ENCODE measurements around the gene TRIM5.
"Not testable (repeated sequence)": the region's sequence is repeated elsewhere in the genome, so short reads cannot be mapped to it uniquely, and the experiment has no call there.

TRIM5 gene, protein sequence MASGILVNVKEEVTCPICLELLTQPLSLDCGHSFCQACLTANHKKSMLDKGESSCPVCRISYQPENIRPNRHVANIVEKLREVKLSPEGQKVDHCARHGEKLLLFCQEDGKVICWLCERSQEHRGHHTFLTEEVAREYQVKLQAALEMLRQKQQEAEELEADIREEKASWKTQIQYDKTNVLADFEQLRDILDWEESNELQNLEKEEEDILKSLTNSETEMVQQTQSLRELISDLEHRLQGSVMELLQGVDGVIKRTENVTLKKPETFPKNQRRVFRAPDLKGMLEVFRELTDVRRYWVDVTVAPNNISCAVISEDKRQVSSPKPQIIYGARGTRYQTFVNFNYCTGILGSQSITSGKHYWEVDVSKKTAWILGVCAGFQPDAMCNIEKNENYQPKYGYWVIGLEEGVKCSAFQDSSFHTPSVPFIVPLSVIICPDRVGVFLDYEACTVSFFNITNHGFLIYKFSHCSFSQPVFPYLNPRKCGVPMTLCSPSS

DNA sequence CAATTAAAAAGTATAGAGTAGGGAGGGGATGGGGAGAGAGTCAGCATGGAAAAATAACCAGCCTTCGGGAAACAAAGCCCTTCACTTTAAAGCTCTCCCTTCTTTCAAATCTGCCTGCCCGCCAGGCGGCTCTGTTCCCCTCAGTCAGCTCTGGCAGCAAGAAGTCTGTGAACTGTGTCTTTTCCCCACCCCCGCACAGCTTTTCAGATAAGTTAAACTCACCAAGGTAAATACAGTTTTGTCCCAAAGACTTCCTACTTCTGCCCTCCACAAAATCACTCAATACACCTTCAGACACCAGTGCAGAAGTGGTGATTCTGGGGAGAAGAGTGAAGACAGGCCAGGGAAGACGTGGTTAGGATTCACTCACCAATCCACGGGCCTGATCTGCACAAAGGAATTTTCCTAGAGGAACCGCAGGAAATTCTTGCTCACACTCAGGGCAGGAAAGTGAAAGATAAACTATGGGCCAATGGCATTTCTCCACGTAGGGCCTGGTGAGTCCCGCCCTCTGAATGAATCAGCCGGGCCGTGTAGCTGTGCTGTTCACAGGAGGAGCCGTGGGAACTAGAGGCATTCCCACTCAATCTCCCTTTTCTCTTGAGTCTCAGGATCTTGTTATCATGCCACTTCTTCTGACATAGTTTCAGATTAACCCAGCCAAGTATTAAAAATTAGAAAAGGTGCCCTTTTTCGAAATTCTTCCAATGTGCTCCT, at the start of gene TRIM5:
TSS of gene TRIM5 (minus strand) at position 429 of the 717 bp plus-strand sequence. CDS start 4,897 bp downstream, outside the sequence.
- Histone ChIP-seq H3K27me3 (ENCODE audit: control insufficient read depth, insufficient read depth, low read length) (no peaks in the 10 kb centered on the region), H3K4me3 (ENCODE audit: low read length) (peak within 1 kb of the TSS; percentile 38; the same call in 1 of the 2 replicates), H3K9me3 (ENCODE audit: control insufficient read depth, insufficient read depth, low read length) (no peaks in the 10 kb centered on the region), H3K36me3 (ENCODE audit: control insufficient read depth, insufficient read depth, low read length) (peaks cover under 1% of the 10 kb centered on the region; the same call in 1 of the 2 replicates), H3K4me1 (ENCODE audit: control insufficient read depth, insufficient read depth, low read length) (no peaks in the 10 kb centered on the region), H3K27ac (ENCODE audit: low read length) (no peak within 1 kb of the TSS)
- DNase-seq (ENCODE audit: low read depth, low spot score) = peak; percentile 63
- WGBS (ENCODE audit: insufficient coverage, insufficient read length) = no CpG with 5 or more reads among the region's 13 CpGs

- Histone ChIP-seq H3K27ac (ENCODE audit: low read length) (no peak overlapping the region), H3K27me3 (ENCODE audit: control insufficient read depth, insufficient read depth, low read length) (no peaks in the 10 kb centered on the region), H3K36me3 (ENCODE audit: control insufficient read depth, insufficient read depth, low read length) (no peaks in the 10 kb centered on the region), H3K4me1 (ENCODE audit: control insufficient read depth, insufficient read depth, low read length) (no peaks in the 10 kb centered on the region), H3K4me3 (ENCODE audit: low read length) (no peak overlapping the region), H3K9me3 (ENCODE audit: control insufficient read depth, insufficient read depth, low read length) (no peaks in the 10 kb centered on the region)
- no peak for DNase-seq (ENCODE audit: low read depth, low spot score)
- WGBS (ENCODE audit: insufficient coverage, insufficient read length) = no CpG with 5 or more reads among the region's 1 CpG
Measured at GRCh38 chr11:5727691-5728090, 42.8 kb upstream of the TRIM5 start.

GRCh38 chr11:5726351-5726750, 41.5 kb upstream of the TRIM5 start:
- H3K36me3 ChIP-seq (ENCODE audit: control insufficient read depth, insufficient read depth, low read length) = no peaks in the 10 kb centered on the region
- WGBS (ENCODE audit: insufficient coverage, insufficient read length) = no CpG with 5 or more reads among the region's 1 CpG
- no peak overlapping the region for H3K27ac ChIP-seq (ENCODE audit: low read length)
- no peak overlapping the region for H3K4me3 ChIP-seq (ENCODE audit: low read length)
- no peaks in the 10 kb centered on the region for H3K4me1 ChIP-seq (ENCODE audit: control insufficient read depth, insufficient read depth, low read length)
- DNase-seq (ENCODE audit: low read depth, low spot score) = no peak
- no peaks in the 10 kb centered on the region for H3K27me3 ChIP-seq (ENCODE audit: control insufficient read depth, insufficient read depth, low read length)
- no peaks in the 10 kb centered on the region for H3K9me3 ChIP-seq (ENCODE audit: control insufficient read depth, insufficient read depth, low read length)

DNA sequence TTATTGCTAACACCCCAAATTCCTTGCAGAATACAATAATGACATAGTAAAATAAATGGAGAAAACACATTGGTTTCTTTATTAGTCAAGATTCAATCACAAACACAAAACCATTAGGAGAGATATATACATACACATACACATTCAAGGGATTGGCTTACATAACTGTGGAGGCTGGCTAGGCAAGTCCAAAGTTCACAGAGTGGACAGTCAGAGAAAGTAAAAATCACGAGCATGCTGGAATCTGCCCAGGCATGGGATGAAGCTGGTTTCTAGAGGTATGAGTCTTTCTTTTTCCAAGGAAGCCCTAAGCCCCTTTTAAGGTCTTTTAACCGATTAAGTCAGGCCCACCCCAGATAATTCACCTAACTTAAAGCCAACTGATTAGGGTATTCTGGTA, 37.7 kb upstream of the TRIM5 start:
- no peaks in the 10 kb centered on the region for H3K4me1 ChIP-seq (ENCODE audit: control insufficient read depth, insufficient read depth, low read length)
- no peak overlapping the region for H3K4me3 ChIP-seq (ENCODE audit: low read length)
- H3K27ac ChIP-seq (ENCODE audit: low read length) = no peak overlapping the region
- H3K27me3 ChIP-seq (ENCODE audit: control insufficient read depth, insufficient read depth, low read length) = no peaks in the 10 kb centered on the region
- no CpG with 5 or more reads among the region's 2 CpGs for WGBS (ENCODE audit: insufficient coverage, insufficient read length)
- H3K9me3 ChIP-seq (ENCODE audit: control insufficient read depth, insufficient read depth, low read length) = no peaks in the 10 kb centered on the region
- H3K36me3 ChIP-seq (ENCODE audit: control insufficient read depth, insufficient read depth, low read length) = no peaks in the 10 kb centered on the region
- no peak for DNase-seq (ENCODE audit: low read depth, low spot score)

DNA sequence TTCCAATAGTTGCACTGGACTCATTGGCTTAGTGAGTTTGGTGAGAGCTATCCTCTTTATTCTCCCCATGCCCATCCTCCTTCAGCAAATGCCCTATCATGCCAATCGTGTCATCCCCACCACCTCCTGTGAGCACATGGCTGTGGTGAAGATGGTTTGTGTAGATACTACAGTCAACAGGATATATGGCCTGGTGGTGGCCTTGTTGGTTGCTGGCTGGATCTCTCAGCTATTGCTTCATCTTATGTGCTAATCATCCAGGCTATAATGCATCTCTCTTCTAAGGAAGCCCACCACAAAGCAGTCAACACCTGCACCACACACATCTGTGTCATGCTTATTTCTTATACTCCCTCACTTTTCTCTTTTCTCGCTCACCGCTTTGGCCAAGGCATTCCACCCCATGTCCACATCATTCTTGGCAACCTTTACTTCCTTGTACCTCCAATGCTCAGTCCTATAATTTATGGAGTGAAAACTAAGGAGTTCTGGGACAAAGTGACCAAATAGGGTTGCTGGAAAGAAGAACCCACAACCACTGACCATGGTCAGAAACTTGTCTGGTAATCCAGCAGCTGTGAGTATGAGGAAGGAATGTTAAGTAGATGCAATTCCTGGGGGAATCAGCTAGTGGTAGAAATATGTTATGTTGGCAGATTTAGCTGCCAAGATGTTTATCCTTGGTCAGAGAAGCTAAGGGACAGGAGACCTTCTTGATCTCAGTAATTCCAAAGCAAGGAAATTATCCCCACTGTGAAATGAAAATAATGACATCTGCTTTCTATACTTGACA, 35.0 kb upstream of the TRIM5 start:
- H3K27me3 ChIP-seq (ENCODE audit: control insufficient read depth, insufficient read depth, low read length) = no peaks in the 10 kb centered on the region
- H3K36me3 ChIP-seq (ENCODE audit: control insufficient read depth, insufficient read depth, low read length) = no peaks in the 10 kb centered on the region
- no peak for DNase-seq (ENCODE audit: low read depth, low spot score)

DNA sequence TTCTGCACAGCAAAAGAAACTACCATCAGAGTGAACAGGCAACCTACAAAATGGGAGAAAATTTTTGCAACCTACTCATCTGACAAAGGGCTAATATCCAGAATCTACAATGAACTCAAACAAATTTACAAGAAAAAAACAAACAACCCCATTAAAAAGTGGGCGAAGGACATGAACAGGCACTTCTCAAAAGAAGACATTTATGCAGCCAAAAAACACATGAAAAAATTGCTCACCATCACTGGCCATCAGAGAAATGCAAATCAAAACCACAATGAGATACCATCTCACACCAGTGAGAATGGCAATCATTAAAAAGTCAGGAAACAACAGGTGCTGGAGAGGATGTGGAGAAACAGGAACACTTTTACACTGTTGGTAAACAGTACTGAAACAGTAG, 31.6 kb upstream of the TRIM5 start:
- not testable (repeated sequence) for H3K4me3 ChIP-seq (ENCODE audit: low read length); H3K9me3 ChIP-seq (ENCODE audit: control insufficient read depth, insufficient read depth, low read length); H3K4me1 ChIP-seq (ENCODE audit: control insufficient read depth, insufficient read depth, low read length); H3K27ac ChIP-seq (ENCODE audit: low read length); H3K27me3 ChIP-seq (ENCODE audit: control insufficient read depth, insufficient read depth, low read length); DNase-seq (ENCODE audit: low read depth, low spot score); H3K36me3 ChIP-seq (ENCODE audit: control insufficient read depth, insufficient read depth, low read length)
- no CpG with 5 or more reads among the region's 1 CpG for WGBS (ENCODE audit: insufficient coverage, insufficient read length)

More for the DNA sequence above, 35.0 kb upstream of the TRIM5 start:
- H3K27ac ChIP-seq (ENCODE audit: low read length) = no peak overlapping the region
- H3K4me1 ChIP-seq (ENCODE audit: control insufficient read depth, insufficient read depth, low read length) = no peaks in the 10 kb centered on the region
- no peak overlapping the region for H3K4me3 ChIP-seq (ENCODE audit: low read length)
- H3K9me3 ChIP-seq (ENCODE audit: control insufficient read depth, insufficient read depth, low read length) = no peaks in the 10 kb centered on the region
- WGBS (ENCODE audit: insufficient coverage, insufficient read length) = no CpG with 5 or more reads among the region's 3 CpGs

DNA sequence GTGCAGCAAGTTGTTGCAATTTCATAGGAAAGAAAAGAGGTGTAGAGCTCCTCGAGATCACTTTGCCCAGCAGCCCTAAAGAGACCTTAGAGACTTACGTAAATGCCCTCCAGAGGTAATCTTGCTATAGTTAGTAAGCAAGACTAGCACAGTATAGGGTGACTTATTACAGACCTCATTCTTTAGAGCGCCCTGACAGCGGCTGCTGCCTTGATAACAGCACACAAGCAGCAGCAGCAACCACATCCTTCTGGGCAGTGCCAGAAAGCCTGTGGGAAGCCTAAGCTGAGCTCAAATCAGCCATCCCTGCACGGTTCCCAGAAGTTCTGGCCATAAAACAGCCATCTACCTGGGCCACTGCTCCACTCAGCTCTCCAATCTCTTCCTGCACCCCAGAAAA, 28.8 kb upstream of the TRIM5 start:
- Histone ChIP-seq H3K4me1 (ENCODE audit: control insufficient read depth, insufficient read depth, low read length) (no peaks in the 10 kb centered on the region), H3K36me3 (ENCODE audit: control insufficient read depth, insufficient read depth, low read length) (peaks cover 2% of the 10 kb centered on the region; the same call in 1 of the 2 replicates), H3K9me3 (ENCODE audit: control insufficient read depth, insufficient read depth, low read length) (no peaks in the 10 kb centered on the region), H3K27me3 (ENCODE audit: control insufficient read depth, insufficient read depth, low read length) (no peaks in the 10 kb centered on the region), H3K27ac (ENCODE audit: low read length) (no peak overlapping the region), H3K4me3 (ENCODE audit: low read length) (no peak overlapping the region)
- DNase-seq (ENCODE audit: low read depth, low spot score) = no peak
- WGBS (ENCODE audit: insufficient coverage, insufficient read length) = no CpG with 5 or more reads among the region's 5 CpGs

DNA sequence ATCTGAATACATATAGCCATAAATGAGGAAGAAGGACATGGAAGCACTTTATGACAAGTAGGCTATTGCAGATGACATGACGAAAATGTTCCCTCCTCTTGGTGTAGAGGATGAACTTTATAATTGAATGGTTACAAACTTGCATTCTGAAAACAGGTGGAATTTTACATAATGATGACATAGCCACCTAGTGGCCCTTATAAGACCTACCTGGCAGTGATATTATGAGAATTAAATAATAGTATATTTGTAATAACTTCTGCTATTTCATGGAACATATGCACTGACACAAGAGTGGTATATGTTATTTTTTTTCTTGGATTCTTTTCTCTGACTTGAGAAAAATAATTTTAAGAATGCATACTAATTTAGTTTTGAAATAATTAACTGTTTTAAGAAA, 27.6 kb upstream of the TRIM5 start:
- Histone ChIP-seq H3K9me3 (ENCODE audit: control insufficient read depth, insufficient read depth, low read length) (no peaks in the 10 kb centered on the region), H3K4me1 (ENCODE audit: control insufficient read depth, insufficient read depth, low read length) (no peaks in the 10 kb centered on the region), H3K27ac (ENCODE audit: low read length) (no peak overlapping the region), H3K36me3 (ENCODE audit: control insufficient read depth, insufficient read depth, low read length) (peaks cover 2% of the 10 kb centered on the region; the same call in 1 of the 2 replicates), H3K4me3 (ENCODE audit: low read length) (no peak overlapping the region), H3K27me3 (ENCODE audit: control insufficient read depth, insufficient read depth, low read length) (no peaks in the 10 kb centered on the region)
- WGBS (ENCODE audit: insufficient coverage, insufficient read length) = no CpG with 5 or more reads among the region's 1 CpG
- no peak for DNase-seq (ENCODE audit: low read depth, low spot score)

GRCh38 chr11:5705688-5706087, 20.8 kb upstream of the TRIM5 start:
- H3K4me3 ChIP-seq (ENCODE audit: low read length) = no peak overlapping the region
- peaks cover 2% of the 10 kb centered on the region; the same call in 1 of the 2 replicates for H3K36me3 ChIP-seq (ENCODE audit: control insufficient read depth, insufficient read depth, low read length)
- no peaks in the 10 kb centered on the region for H3K27me3 ChIP-seq (ENCODE audit: control insufficient read depth, insufficient read depth, low read length)
- no CpG with 5 or more reads among the region's 4 CpGs for WGBS (ENCODE audit: insufficient coverage, insufficient read length)
- no peak for DNase-seq (ENCODE audit: low read depth, low spot score)
- no peak overlapping the region for H3K27ac ChIP-seq (ENCODE audit: low read length)
- H3K4me1 ChIP-seq (ENCODE audit: control insufficient read depth, insufficient read depth, low read length) = no peaks in the 10 kb centered on the region
- no peaks in the 10 kb centered on the region for H3K9me3 ChIP-seq (ENCODE audit: control insufficient read depth, insufficient read depth, low read length)

All from iPS DF 6.9 (cell line).